GM18498 (cell line): ENCODE results near the gene IREB2.
"Not testable (repeated sequence)": the region's sequence is repeated elsewhere in the genome, so short reads cannot be mapped to it uniquely, and the experiment has no call there.

Experiments used
- ATAC-seq: cut with Tn5 transposase; IDR thresholded peaks from one replicate; pipeline ENCODE4 v1.9.1; 2021; ENCODE audit warnings: mild to moderate bottlenecking, moderate library complexity; ENCODE audit not compliant: unreplicated experiment

The IREB2 gene, protein sequence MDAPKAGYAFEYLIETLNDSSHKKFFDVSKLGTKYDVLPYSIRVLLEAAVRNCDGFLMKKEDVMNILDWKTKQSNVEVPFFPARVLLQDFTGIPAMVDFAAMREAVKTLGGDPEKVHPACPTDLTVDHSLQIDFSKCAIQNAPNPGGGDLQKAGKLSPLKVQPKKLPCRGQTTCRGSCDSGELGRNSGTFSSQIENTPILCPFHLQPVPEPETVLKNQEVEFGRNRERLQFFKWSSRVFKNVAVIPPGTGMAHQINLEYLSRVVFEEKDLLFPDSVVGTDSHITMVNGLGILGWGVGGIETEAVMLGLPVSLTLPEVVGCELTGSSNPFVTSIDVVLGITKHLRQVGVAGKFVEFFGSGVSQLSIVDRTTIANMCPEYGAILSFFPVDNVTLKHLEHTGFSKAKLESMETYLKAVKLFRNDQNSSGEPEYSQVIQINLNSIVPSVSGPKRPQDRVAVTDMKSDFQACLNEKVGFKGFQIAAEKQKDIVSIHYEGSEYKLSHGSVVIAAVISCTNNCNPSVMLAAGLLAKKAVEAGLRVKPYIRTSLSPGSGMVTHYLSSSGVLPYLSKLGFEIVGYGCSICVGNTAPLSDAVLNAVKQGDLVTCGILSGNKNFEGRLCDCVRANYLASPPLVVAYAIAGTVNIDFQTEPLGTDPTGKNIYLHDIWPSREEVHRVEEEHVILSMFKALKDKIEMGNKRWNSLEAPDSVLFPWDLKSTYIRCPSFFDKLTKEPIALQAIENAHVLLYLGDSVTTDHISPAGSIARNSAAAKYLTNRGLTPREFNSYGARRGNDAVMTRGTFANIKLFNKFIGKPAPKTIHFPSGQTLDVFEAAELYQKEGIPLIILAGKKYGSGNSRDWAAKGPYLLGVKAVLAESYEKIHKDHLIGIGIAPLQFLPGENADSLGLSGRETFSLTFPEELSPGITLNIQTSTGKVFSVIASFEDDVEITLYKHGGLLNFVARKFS

DNA sequence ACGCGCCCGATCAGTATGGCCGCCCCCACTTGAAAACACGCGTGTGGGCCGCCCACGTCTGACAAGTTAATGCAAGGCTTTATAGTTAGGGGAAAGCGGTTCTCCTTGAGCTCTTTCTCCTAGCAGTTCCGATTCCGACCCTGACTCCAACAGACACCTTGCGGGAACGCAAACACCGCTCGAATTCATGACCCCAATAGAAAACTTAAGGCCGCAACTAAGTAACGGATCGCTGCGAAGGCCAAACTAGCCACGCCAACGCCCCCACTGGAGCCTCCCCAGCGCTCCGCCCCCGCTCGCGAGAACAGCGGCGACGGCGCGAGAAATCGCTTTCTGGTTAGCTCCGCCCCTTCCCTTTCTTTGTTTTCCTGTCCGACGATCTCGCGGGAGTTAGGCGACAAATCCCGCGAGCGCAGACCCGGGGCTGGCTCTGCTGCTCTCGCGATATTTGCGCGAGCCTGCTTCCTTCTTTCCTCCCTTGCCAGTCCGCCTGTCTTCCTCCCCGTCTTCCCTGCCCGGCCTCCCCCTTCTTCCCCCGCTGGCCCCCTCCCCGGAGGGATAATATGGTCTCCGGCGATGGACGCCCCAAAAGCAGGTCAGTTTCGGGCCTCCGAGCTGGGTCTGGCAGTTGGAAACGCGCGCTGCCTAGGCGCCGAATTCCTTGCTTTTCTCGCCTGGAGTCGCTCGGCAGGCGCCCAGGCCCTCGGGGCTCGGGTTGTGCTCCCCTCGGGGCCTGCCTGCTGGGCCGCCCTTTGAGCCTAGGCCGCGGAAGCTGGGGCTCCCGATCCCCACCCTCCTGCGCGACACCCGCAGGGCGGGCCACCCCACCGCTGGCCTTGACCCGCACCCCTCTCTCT lies at the start of gene IREB2:
Gene IREB2 (plus strand): TSS at position 455 of the 857 bp plus-strand sequence. CDS start 122 bp downstream, at position 577.
- peak; percentile 90 for ATAC-seq

DNA sequence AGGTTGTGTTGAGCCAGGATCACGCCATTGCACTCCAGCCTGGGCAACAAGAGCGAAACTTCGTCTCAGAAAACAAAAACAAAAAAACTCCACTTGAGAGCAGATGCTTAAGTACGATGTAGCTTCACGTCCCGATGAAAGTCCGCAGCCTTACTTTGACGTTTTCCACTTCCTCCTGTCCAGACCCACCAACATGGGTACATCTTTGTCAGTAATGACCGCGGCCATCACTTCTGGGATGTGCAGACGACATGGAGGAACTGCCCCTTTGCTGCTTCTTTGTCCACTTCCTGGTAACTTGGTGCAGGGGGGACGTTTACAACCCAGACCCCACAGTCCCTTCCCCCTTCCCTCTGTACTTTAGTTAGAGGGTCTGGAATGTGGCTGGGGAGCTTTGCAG lies 49.2 kb upstream of the IREB2 start:
- ATAC-seq, result no peak

DNA sequence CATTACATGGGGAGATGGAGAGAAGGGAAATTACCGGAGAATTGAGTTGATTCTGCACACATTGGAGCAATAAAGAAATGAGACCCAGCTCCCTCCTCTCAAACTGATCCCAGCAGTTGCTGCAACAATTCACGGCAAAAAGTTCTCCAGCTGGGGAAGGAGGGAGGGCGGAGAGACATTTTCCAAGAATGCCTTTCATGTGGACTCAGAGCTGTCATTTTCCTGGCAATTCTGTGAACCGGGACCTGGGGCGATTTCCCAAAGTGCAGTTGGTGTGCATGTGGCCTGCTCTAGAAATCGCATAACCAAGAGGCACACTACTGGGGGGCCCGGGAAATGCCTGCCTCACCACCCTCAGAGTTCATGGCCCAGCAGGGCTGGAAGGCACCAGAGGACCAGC lies 48.7 kb upstream of the IREB2 start:
- ATAC-seq, result no peak

DNA sequence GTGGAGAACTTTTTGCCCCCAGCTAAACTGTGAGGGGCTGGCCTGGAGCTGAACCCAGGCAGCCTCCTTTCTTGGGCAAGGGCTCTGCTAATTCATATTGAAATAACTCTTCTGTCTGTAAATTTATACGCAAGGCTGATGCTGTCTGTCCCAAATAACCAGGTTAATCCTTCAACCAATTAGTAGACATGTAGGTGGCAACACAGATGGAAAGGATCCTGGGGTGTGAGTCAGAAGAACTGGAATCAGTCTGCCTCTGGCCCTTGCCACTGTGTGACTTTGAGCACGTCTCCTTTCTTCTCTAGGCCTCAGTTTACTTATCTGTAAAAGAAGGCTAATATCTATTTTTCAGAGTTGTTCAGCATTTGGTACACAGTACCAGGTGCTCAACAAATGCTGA lies 48.3 kb upstream of the IREB2 start:
- no peak for ATAC-seq

DNA sequence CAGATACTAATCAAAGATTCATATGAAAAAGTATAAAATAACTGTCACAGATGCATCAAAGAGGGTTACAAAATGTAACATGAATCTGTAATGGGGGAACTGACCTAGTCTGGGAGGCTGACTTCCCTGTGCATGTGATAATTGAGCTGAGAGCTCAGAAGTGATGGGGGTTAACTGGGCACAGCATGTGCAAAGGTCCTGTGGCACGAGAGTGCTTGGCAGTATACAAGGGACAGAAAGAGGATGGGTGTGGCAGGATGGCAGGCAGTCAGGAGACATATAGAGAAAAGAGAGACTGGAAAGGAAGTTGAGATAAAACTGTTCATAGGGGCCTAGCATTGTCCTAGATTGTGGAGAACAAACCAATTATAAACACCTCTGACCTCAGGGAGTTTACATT lies 47.8 kb upstream of the IREB2 start:
- ATAC-seq, result no peak

DNA sequence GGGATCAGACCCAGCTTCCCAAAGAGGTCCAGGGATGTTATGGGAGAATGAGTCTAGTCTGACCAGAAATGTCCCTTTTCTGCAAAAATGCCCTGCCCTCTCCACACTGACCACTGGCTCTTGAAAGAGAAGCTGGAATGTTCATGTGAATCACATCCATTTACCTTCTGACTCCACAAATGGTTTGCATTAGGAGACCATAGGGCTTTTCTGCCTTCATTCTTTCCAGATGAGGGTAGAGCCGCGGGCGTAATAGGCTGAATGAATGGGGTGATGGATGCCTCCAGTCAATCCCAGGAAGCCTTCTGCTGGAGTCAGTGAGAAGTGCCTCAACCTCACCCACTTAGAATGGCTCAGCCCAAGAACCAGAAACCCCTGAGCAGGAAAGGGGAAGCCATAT lies 47.2 kb upstream of the IREB2 start:
- ATAC-seq, result no peak

DNA sequence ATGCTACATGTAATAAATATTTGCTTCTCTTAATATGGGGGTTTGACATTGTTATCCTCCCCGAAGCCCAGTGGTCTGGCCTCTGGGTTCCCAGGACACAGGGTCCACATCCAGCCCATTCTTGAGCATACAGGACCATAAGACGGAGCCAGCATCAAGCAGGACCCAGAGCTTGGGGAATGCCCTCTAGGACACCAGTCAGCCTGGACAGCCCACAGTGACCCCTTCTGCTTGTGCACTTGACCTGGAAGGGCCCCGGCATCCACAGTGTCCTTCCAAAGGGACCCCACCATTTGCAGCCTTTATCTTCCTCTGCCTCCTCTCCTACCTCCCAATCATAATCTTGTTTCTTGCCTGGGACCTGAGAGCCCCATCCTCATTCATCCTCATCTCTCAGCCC lies 46.2 kb upstream of the IREB2 start:
- no peak for ATAC-seq

DNA sequence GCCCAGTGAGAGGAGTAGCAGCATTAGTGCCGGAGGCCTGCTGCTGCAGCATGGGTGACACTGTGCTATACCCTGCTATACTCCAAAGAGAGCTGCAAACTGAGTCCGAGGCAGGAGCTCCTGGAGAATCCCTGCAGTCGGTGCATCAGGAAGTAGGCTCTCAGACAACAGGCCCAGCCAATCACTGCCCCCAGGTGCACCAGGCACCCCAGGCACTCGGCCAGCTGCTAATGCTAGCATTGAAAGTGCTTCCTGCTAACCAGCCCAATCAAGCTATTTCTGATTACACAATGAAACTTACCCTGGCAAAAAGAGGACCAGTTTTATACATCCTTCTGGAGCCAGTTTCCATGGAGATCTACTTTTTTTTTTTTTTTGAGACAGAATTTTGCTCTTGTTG lies 45.6 kb upstream of the IREB2 start:
- no peak for ATAC-seq

DNA sequence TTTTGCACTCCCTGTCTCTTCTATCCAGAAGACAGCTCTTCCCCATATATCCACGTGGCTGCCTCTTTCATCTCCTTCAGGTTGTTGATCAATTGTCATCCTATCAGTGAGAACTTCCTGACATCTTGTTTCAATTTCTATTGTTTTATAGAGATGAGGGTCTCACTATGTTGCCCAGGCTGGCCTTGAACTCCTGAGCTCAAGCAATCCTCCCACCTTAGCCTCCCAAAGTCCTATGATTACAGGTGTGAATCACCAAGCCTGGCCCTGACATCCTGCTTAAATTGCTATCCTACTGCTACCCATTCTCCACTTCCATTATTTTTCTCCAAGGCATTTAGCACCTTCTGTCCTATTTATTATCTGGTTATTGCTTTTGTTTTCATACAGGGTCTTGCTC lies 44.9 kb upstream of the IREB2 start:
- no peak for ATAC-seq

DNA sequence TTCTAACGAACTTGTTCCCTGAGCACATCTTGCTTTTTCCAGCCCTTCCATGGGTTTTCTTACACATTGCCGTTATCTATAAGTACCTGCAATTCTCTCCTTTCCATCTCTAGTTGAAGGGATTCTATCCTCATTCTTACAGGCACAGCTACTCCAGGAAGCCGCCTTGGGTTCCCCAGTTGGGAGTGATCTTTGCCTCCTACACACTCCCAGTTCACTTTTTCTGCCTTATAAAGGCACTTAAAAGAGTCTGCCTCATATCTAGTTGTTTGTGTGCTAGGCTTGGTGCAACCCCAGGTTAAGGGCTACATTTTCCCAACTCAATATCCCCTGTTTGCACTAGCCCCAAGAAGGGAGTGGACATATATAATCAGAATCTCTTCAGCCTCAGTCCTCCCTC lies 44.0 kb upstream of the IREB2 start:
- ATAC-seq, result no peak

DNA sequence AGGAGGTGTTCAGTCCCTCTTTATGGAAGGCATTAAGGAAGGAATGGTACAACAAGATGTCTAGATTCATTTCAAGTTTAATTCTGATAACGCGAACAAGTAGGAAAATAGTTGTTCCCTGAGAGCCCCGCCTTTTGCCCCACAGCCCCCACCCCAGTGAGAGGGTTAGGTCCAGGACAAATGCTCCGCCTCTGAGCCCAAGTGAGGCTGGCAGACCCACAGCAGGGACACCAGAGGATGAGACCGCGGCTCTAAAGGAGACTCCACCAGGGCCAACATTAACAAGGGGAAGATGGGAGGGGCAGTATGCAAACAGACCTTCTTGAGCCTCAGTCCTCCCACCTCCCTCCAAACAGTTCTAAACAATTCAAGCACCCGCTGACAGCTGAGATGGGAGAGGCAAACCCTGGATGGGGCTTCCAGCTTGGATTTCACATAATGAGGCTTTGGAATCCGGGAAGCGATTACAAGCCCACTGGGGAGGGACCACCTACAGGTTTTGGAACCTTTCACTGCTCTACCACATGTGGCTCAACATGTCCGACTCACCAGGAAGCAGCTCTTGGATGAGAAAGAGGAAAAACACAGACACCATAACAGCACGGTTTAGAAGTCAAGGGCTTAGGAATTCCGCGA lies 42.9 kb upstream of the IREB2 start:
- no peak for ATAC-seq

DNA sequence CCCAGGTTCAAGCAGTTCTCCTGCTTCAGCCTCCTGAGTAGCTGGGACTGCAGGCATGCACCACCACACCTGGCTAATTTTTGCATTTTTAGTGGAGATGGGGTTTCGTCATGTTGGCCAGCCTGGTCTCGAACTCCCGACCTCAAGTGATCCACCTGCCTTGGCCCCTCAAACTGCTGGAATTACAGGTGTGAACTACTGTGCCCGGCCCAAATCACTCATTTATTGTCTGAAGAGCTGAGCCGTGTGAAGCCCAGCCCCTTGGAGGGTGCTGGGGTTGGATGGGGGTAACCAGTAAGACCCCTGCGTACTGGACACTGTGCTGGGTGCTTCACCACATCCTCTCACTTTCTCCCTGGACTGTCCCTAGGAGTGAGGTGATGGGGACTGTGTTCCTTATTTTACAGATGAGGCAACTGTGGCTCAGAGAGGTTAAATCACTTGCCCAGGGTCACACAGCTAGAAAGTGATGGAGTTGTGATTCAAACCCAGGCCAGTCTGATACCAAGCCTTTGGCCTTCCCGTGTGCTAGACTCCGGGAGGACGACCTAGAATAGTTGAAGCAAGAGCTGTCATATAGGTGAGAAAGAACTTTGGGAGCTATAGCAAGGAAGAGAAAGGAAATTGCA lies 41.7 kb upstream of the IREB2 start:
- no peak for ATAC-seq

DNA sequence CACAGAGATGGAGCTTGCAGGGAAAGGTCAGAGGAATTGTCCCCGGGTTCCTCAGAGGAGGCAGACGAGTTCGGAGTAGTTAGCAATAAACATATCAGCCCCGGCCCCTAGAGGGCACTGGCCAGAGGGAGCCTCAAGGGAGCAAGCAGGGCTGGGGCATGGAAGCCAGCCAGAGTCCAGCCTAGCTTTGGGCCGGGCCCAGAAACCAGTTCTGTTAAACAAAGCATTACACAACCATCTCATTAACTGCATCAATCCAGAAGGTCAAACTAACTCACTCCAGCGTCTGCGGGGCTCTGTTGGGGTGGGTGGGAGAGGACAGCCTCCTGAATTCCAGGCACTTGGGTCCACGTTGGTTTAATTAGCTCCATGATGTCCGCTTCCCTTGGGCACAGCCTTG lies 41.0 kb upstream of the IREB2 start:
- no peak for ATAC-seq

DNA sequence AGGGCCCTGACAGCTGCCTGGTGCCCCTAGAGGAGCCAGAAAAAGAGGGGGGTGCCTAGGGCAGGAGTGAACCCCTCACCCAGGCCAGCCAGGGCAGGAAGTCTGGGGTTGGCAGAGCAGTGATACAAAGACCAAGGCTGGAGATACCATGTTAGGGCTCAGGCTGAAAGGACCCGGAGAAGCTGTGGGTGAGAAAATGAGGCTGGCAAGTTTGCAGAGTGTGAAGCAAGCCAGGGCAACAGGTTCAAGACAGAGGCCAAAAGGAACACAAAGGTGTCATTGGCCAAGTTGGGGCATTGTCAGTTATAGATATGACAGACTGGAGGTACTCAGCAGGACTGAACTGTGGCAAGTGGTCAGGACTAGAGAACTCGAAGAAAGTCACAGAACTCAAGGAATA lies 40.6 kb upstream of the IREB2 start:
- ATAC-seq, result no peak

DNA sequence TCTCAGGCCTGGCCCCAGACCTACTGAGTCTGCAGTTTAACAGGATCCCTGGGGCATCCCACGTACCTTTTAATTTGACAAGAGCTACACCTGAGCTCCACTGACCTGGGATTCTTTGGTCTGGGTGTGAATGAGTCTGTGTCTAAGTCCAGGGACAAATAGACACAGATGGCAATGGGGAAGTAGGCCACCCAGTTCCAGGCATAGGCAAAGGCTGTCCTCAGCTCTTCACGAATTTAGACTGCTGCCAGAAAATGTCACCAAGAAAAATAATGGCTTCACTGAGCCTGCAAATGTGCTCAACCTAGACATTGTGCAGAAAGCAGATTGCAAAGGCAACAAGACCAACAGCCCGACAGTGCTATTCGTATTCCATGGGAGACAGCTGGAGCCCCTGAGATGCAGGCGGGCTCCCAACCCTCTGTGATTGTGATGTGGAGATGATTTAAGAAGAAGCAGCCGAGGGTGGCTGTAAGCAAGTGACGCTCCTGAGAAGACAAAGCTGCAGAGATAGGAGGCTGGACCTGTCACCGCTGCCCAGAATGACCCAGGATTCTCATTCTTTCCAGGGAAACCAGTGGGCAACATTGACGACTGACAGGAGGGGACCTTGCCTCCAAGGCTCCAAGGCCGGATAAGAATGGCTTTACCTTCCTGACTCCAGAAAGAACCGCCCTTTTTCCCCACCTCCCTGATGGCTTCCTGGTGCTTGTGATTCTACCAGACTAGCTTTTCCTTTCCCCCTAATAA lies 39.8 kb upstream of the IREB2 start:
- ATAC-seq, result no peak

DNA sequence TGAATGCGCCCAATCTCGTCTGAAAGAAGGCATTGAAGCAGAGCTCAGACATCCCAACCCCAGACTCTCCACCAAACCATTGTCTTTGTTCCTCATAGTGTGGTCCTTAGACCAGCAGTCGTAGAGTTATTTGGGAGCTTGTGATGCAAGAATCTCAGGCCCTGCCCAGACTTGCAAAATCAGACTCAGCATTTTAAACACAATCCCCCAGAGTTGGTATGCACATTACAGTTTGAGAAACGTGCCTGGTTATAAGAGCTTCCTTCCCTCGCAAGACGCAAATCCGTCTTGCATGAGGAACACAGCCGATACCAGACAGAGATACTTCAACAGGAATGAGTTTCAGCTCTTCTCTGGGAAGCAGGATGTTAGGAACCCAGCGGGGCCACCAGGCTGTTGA lies 38.9 kb upstream of the IREB2 start:
- ATAC-seq, result no peak

DNA sequence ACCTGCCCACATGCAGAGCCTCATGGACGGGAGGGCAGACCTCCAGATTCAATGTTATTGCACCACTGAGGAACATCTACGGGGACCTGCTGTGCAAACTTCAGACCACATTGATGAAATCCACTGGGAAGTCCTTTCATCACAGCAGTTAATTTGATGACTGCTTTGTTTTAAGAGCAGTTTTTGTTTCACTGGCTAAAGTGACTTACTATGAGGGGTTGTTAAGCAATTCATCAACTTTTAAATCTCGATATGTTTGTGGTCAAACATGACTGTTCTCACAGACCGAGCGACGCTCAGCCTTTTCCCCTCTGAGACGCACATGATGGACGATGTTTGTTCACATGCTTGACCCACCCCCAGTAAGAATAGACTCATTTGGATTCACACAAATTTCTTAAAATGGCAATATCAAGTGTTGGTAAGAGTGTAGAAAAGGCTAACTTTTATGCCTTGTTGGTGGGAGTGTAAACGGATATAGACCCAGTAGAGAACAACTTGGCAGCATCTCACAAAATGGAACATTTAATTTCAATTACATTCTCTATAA lies 35.9 kb upstream of the IREB2 start:
- ATAC-seq, result no peak

DNA sequence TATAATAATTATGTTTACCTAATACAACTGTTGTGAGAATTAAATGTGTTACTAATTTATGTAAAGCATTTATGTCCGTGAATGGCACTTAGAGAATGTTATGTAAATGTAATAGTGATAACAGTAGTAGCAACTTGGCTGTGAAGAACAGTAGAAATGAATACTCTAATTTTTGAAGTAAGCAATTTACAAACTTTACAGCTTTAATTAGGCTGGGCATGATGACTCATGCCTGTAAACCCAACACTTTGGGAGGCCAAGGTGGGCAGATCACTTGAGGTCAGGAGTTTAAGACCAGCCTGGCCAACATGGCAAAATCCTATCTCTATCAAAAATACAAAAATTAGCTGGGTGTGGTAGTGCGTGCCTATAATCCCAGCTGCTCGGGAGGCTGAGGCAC lies 33.9 kb upstream of the IREB2 start:
- ATAC-seq, result no peak

DNA sequence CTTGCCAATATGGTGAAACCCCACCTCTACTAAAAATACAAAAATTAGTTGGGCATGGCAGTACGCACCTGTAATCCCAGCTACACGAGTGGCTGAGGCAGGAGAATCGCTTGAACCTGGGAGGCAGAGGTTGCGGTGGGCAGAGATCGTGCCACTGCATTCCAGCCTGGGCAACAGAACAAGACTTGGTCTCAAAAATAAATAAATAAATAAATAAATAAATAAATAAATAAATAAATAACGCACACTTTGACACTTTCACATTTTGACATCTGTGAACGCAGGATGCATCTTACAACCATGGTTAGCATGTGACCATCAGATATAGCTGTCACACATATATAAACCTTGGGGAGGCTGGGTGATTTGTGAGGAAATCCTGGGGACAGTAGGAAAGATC lies 33.2 kb upstream of the IREB2 start:
- not testable (repeated sequence) for ATAC-seq
